ENCODE measurements around the gene SEMA3E. TPM values are rescaled to one million over a fixed set of nuclear protein-coding genes. Genes with fewer than 3 reads are reported as not detected.

Gene SEMA3E
- total RNA-seq, 1 experiment from 2014 or later: 0.20 TPM

- intact Hi-C loops (cut with micrococcal nuclease; ENCODE audit: unreplicated experiment): no loop called here
- Histone ChIP-seq H3K36me3 (ENCODE audit: control insufficient read depth, insufficient read depth, low read length) (no peaks in the 10 kb centered on the region), H3K4me1 (no peaks in the 10 kb centered on the region), H3K4me3 (ENCODE audit: low read depth, low read length) (no peak overlapping the region), H3K9me3 (no peaks in the 10 kb centered on the region), H3K27me3 (replicated peaks; ENCODE audit: control insufficient read depth, insufficient read depth, low read length) (no peaks in the 10 kb centered on the region)
- DNase-seq: no peak
- POLR2A ChIA-PET: no interaction called here
- Mint-ChIP-seq H3K27ac (ENCODE audit: unreplicated experiment) (no peak overlapping the region), H3K4me1 (ENCODE audit: low read depth, unreplicated experiment) (no peaks in the 10 kb centered on the region), H3K27me3 (ENCODE audit: insufficient read depth, unreplicated experiment) (peaks cover 3% of the 10 kb centered on the region), H3K4me3 (ENCODE audit: unreplicated experiment) (no peak overlapping the region), H3K9me3 (ENCODE audit: unreplicated experiment) (no peaks in the 10 kb centered on the region), H3K36me3 (ENCODE audit: insufficient read depth, unreplicated experiment) (no peaks in the 10 kb centered on the region)
- no TSS peak for BruUV-seq (replicated peaks)
- CTCF ChIA-PET: no interaction called here
- TF ChIP-seq CTCF (IDR thresholded peaks at IDR 0.05; ENCODE audit: insufficient read depth in 1 of 2, low read depth in 1 of 2, low read length in 1 of 2, severe bottlenecking in 1 of 2, unreplicated experiment in 1 of 2): no peak
These were observed 35.7 kb downstream of the SEMA3E start for GRCh38 chr7:83613232-83613631.

GRCh38 chr7:83611776-83612175 is 37.2 kb downstream of the SEMA3E start:
- no peaks in the 10 kb centered on the region for H3K36me3 Mint-ChIP-seq (ENCODE audit: insufficient read depth, unreplicated experiment)
- Histone ChIP-seq H3K4me3 (ENCODE audit: low read depth, low read length) (no peak overlapping the region), H3K9me3 (no peaks in the 10 kb centered on the region), H3K27me3 (replicated peaks; ENCODE audit: control insufficient read depth, insufficient read depth, low read length) (no peaks in the 10 kb centered on the region), H3K36me3 (ENCODE audit: control insufficient read depth, insufficient read depth, low read length) (no peaks in the 10 kb centered on the region), H3K4me1 (no peaks in the 10 kb centered on the region)
- H3K27me3 Mint-ChIP-seq (ENCODE audit: insufficient read depth, unreplicated experiment): peaks cover 3% of the 10 kb centered on the region
- no peaks in the 10 kb centered on the region for H3K9me3 Mint-ChIP-seq (ENCODE audit: unreplicated experiment)
- H3K4me1 Mint-ChIP-seq (ENCODE audit: low read depth, unreplicated experiment): no peaks in the 10 kb centered on the region
- no peak overlapping the region for H3K27ac Mint-ChIP-seq (ENCODE audit: unreplicated experiment)
- CTCF ChIA-PET: no interaction called here
- DNase-seq: no peak
- intact Hi-C loops (cut with micrococcal nuclease; ENCODE audit: unreplicated experiment): no loop called here
- H3K4me3 Mint-ChIP-seq (ENCODE audit: unreplicated experiment): no peak overlapping the region
- POLR2A ChIA-PET: no interaction called here
- no peak for TF ChIP-seq CTCF (IDR thresholded peaks at IDR 0.05; ENCODE audit: insufficient read depth in 1 of 2, low read depth in 1 of 2, low read length in 1 of 2, severe bottlenecking in 1 of 2, unreplicated experiment in 1 of 2)
- BruUV-seq (replicated peaks): no TSS peak

GRCh38 chr7:83610649-83611304 is 38.2 kb downstream of the SEMA3E start:
- Histone ChIP-seq H3K4me1 (no peaks in the 10 kb centered on the region), H3K27me3 (replicated peaks; ENCODE audit: control insufficient read depth, insufficient read depth, low read length) (no peaks in the 10 kb centered on the region), H3K4me3 (ENCODE audit: low read depth, low read length) (no peak overlapping the region), H3K36me3 (ENCODE audit: control insufficient read depth, insufficient read depth, low read length) (no peaks in the 10 kb centered on the region), H3K9me3 (no peaks in the 10 kb centered on the region)
- no TSS peak for BruUV-seq (replicated peaks)
- ChIA-PET CTCF (no interaction called here), POLR2A (no interaction called here)
- DNase-seq: no peak
- no peak overlapping the region for H3K27ac Mint-ChIP-seq (ENCODE audit: unreplicated experiment)
- TF ChIP-seq CTCF (IDR thresholded peaks at IDR 0.05; ENCODE audit: insufficient read depth in 1 of 2, low read depth in 1 of 2, low read length in 1 of 2, severe bottlenecking in 1 of 2, unreplicated experiment in 1 of 2): no peak
- intact Hi-C loops (cut with micrococcal nuclease; ENCODE audit: unreplicated experiment): no loop called here
- H3K27me3 Mint-ChIP-seq (ENCODE audit: insufficient read depth, unreplicated experiment): no peaks in the 10 kb centered on the region
- no peaks in the 10 kb centered on the region for H3K4me1 Mint-ChIP-seq (ENCODE audit: low read depth, unreplicated experiment)
- no peaks in the 10 kb centered on the region for H3K36me3 Mint-ChIP-seq (ENCODE audit: insufficient read depth, unreplicated experiment)
- H3K4me3 Mint-ChIP-seq (ENCODE audit: unreplicated experiment): no peak overlapping the region
- H3K9me3 Mint-ChIP-seq (ENCODE audit: unreplicated experiment): no peaks in the 10 kb centered on the region
